Measurements from ENCODE around the gene NCAM1. TPM values are rescaled to one million over a fixed set of nuclear protein-coding genes. Genes with fewer than 3 reads are reported as not detected.
"Not testable (repeated sequence)": the region's sequence is repeated elsewhere in the genome, so short reads cannot be mapped to it uniquely, and the experiment has no call there.

Gene NCAM1
- total RNA-seq, 4 donors from 2014 or later: 12.8 to 27.7 (median 15.7) TPM

GRCh38 chr11:113045146-113045545, 83.9 kb downstream of the NCAM1 start:
- no peaks in the 10 kb centered on the region for H3K27me3 ChIP-seq
- H3K27ac ChIP-seq: no peak overlapping the region
- intact Hi-C loops (cut with DNase I; ENCODE audit: low total_unique reads) (no loop called here), in situ Hi-C loops (cut with MboI; ENCODE audit: low sequenced_read_pairs in 4 of 4) (no loop called here)
- no peak overlapping the region for H3K4me3 ChIP-seq
- H3K36me3 ChIP-seq: no peaks in the 10 kb centered on the region
- TF ChIP-seq CTCF (IDR thresholded peaks at IDR 0.05 in 4 of 5, conservative IDR thresholded peaks at IDR 0.05 in 1 of 5) (no peak), POLR2A (IDR thresholded peaks at IDR 0.05) (no peak)
- no peaks in the 10 kb centered on the region for H3K9me3 ChIP-seq
- DNase-seq (no peak), ATAC-seq (no peak)
- H3K4me1 ChIP-seq: no peaks in the 10 kb centered on the region

- in situ Hi-C loops (cut with MboI; ENCODE audit: low sequenced_read_pairs in 4 of 4) (no loop called here), intact Hi-C loops (cut with DNase I; ENCODE audit: low total_unique reads) (no loop called here)
- no peak overlapping the region for H3K4me3 ChIP-seq
- H3K27ac ChIP-seq: no peak overlapping the region
- H3K4me1 ChIP-seq: no peaks in the 10 kb centered on the region
- no peaks in the 10 kb centered on the region for H3K27me3 ChIP-seq
- H3K9me3 ChIP-seq: no peaks in the 10 kb centered on the region
- no peaks in the 10 kb centered on the region for H3K36me3 ChIP-seq
- no peak for DNase-seq
- TF ChIP-seq CTCF (IDR thresholded peaks at IDR 0.05 in 4 of 5, conservative IDR thresholded peaks at IDR 0.05 in 1 of 5): no peak
- TF ChIP-seq POLR2A (IDR thresholded peaks at IDR 0.05): no peak
- no peak for ATAC-seq
Observed at GRCh38 chr11:113046866-113047265, 85.6 kb downstream of the NCAM1 start.

GRCh38 chr11:113048820-113049768, 87.9 kb downstream of the NCAM1 start:
- in situ Hi-C loops (cut with MboI; ENCODE audit: low sequenced_read_pairs in 4 of 4): no loop called here
- Histone ChIP-seq H3K36me3 (no peaks in the 10 kb centered on the region), H3K27ac (no peak overlapping the region), H3K9me3 (no peaks in the 10 kb centered on the region), H3K4me3 (no peak overlapping the region), H3K4me1 (no peaks in the 10 kb centered on the region), H3K27me3 (no peaks in the 10 kb centered on the region)
- intact Hi-C loops (cut with DNase I; ENCODE audit: low total_unique reads): no loop called here
- TF ChIP-seq CTCF (IDR thresholded peaks at IDR 0.05 in 4 of 5, conservative IDR thresholded peaks at IDR 0.05 in 1 of 5): no peak
- no peak for TF ChIP-seq POLR2A (IDR thresholded peaks at IDR 0.05)
- ATAC-seq (no peak), DNase-seq (no peak)

- H3K9me3 ChIP-seq; intact Hi-C loops (cut with DNase I; ENCODE audit: low total_unique reads); DNase-seq; H3K4me1 ChIP-seq; H3K27me3 ChIP-seq; H3K36me3 ChIP-seq; in situ Hi-C loops (cut with MboI; ENCODE audit: low sequenced_read_pairs in 4 of 4); H3K27ac ChIP-seq; H3K4me3 ChIP-seq; ATAC-seq: not testable (repeated sequence)
Observed at GRCh38 chr11:113053042-113053441, 91.8 kb downstream of the NCAM1 start.

GRCh38 chr11:113057038-113057437, 95.8 kb downstream of the NCAM1 start:
- ATAC-seq (no peak), DNase-seq (no peak)
- Histone ChIP-seq H3K4me1 (no peaks in the 10 kb centered on the region), H3K4me3 (no peak overlapping the region), H3K9me3 (no peaks in the 10 kb centered on the region), H3K27ac (no peak overlapping the region), H3K36me3 (no peaks in the 10 kb centered on the region), H3K27me3 (no peaks in the 10 kb centered on the region)
- in situ Hi-C loops (cut with MboI; ENCODE audit: low sequenced_read_pairs in 4 of 4): no loop called here
- intact Hi-C loops (cut with DNase I; ENCODE audit: low total_unique reads): no loop called here
- TF ChIP-seq CTCF (IDR thresholded peaks at IDR 0.05 in 4 of 5, conservative IDR thresholded peaks at IDR 0.05 in 1 of 5) (no peak), POLR2A (IDR thresholded peaks at IDR 0.05) (no peak)

All from gastrocnemius medialis (tissue), 4 donors.